Suprapubic skin (tissue), 4 donors: ENCODE results near the gene ATXN1. TPM values are rescaled to one million over a fixed set of nuclear protein-coding genes. Genes with fewer than 3 reads are reported as not detected.

Source experiments
- DNase-seq, 2 donors: peaks; one replicate each; pipeline ENCODE4 v3.0.0-alpha.2; 2019; ENCODE audit warnings: low spot score in 2 of 2
- H3K27ac ChIP-seq: fragments of 200-600 bp; sonication (generic); one replicate; pipeline ENCODE4 v1.5.1; 2019
- H3K27me3 ChIP-seq: fragments of 200-600 bp; sonication (generic); one replicate; pipeline ENCODE4 v1.5.1; 2019
- H3K36me3 ChIP-seq: fragments of 200-600 bp; sonication (generic); one replicate; pipeline ENCODE4 v1.5.1; 2019
- H3K4me1 ChIP-seq: fragments of 200-600 bp; sonication (generic); one replicate; pipeline ENCODE4 v1.5.1; 2019
- H3K4me3 ChIP-seq: fragments of 200-600 bp; sonication (generic); one replicate; pipeline ENCODE4 v1.5.1; 2019; ENCODE audit warnings: mild to moderate bottlenecking
- H3K9me3 ChIP-seq: fragments of 200-600 bp; sonication (generic); one replicate; pipeline ENCODE4 v1.5.1; 2019
- EP300 ChIP-seq: sonication (generic); formaldehyde crosslinking; IDR thresholded peaks from one replicate; pipeline ENCODE4 v1.6.1; 2017; ENCODE audit warnings: antibody characterized with exemption
- POLR2A ChIP-seq, 2 donors: fragments of 450-650 bp; IDR thresholded peaks; one replicate each; pipeline ENCODE4 v1.6.1; 2017; ENCODE audit warnings: antibody characterized with exemption in 2 of 2, mild to moderate bottlenecking in 2 of 2, moderate library complexity in 2 of 2
- POLR2AphosphoS5 ChIP-seq, 3 donors: sonication (generic); formaldehyde crosslinking; IDR thresholded peaks; one replicate each; pipeline ENCODE4 v1.6.1; 2017; ENCODE audit warnings: antibody characterized with exemption in 3 of 3
- WGBS: methylation state at CpG from one replicate; pipeline ENCODE4 v1.1.5; 2018; 5-methylcytosine and 5-hydroxymethylcytosine counted together
- total RNA-seq, 4 donors: library from RNA; depleted of rRNA; stranded (reverse); fragments of >200 nt; gene quantifications; one replicate each; pipeline ENCODE4 v1.1.0, GENCODE V29; 2016
- TF ChIP-seq, protein P1 (sequence below), 2 donors: fragments of 200-600 bp in 1 of 2; fragments of 450-650 bp in 1 of 2; sonication (generic) in 1 of 2; IDR thresholded peaks; one replicate each; pipeline ENCODE4 v1.5.1; 2016 to 2019; ENCODE audit warnings: antibody characterized with exemption in 2 of 2, mild to moderate bottlenecking in 1 of 2, moderate library complexity in 1 of 2

Gene ATXN1
- total RNA-seq, 4 donors from 2014 or later = 32.8 to 95.4 (median 42.4) TPM

- Histone ChIP-seq H3K27ac (no peak overlapping the region), H3K4me1 (peaks cover 22% of the 10 kb centered on the region), H3K9me3 (no peaks in the 10 kb centered on the region), H3K27me3 (no peaks in the 10 kb centered on the region), H3K4me3 (no peak overlapping the region), H3K36me3 (peaks cover 25% of the 10 kb centered on the region)
- TF ChIP-seq, protein P1, sequence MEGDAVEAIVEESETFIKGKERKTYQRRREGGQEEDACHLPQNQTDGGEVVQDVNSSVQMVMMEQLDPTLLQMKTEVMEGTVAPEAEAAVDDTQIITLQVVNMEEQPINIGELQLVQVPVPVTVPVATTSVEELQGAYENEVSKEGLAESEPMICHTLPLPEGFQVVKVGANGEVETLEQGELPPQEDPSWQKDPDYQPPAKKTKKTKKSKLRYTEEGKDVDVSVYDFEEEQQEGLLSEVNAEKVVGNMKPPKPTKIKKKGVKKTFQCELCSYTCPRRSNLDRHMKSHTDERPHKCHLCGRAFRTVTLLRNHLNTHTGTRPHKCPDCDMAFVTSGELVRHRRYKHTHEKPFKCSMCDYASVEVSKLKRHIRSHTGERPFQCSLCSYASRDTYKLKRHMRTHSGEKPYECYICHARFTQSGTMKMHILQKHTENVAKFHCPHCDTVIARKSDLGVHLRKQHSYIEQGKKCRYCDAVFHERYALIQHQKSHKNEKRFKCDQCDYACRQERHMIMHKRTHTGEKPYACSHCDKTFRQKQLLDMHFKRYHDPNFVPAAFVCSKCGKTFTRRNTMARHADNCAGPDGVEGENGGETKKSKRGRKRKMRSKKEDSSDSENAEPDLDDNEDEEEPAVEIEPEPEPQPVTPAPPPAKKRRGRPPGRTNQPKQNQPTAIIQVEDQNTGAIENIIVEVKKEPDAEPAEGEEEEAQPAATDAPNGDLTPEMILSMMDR (IDR thresholded peaks at IDR 0.05) = no peak
- TF ChIP-seq POLR2A (IDR thresholded peaks at IDR 0.05) (no peak), EP300 (no peak), POLR2AphosphoS5 (IDR thresholded peaks at IDR 0.05) (no peak)
- WGBS = 94% methylated on average over 28 of the region's 43 CpGs
- DNase-seq = no peak
Observed at GRCh38 chr6:16326971-16327776, 434.1 kb downstream of the ATXN1 start.

GRCh38 chr6:16326531-16326930 is 434.7 kb downstream of the ATXN1 start:
- Histone ChIP-seq H3K4me1 (peaks cover 21% of the 10 kb centered on the region), H3K36me3 (peaks cover 25% of the 10 kb centered on the region), H3K4me3 (no peak overlapping the region), H3K27me3 (no peaks in the 10 kb centered on the region), H3K27ac (no peak overlapping the region), H3K9me3 (no peaks in the 10 kb centered on the region)
- 95% methylated on average over 22 of the region's 22 CpGs for WGBS
- DNase-seq = no peak
- TF ChIP-seq POLR2AphosphoS5 (IDR thresholded peaks at IDR 0.05) (no peak), EP300 (no peak), POLR2A (IDR thresholded peaks at IDR 0.05) (no peak)
- TF ChIP-seq, protein P1 (IDR thresholded peaks at IDR 0.05) = no peak

DNA sequence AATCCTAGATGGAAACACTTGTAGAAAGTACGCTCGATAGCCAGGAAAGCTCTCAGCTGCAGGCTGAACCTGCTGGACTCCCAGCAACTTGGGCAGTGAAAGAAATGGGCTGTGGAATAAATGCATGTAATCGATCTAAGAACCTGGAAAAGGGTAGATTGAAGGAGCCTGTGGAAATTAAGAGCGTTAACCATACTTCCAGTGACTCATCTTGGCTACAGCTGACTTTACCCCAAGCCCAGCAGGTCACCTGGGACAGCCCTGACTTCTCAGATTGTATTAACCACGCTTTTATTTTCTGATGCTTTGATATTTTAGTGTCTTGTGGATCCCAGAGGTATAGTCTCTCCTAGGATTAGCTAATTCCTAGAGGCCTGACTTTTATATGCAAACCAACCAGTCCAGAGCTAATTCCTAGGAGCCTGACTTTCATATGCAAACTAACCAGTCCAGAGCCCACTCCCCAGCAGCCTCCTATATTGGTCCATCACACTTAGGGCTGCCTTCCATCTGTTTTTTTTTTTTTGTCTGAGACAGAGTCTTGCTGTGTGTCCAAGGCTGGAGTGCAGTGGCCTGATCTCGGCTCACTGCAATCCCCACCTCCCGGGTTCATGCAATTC is 436.5 kb downstream of the ATXN1 start:
- peaks cover 25% of the 10 kb centered on the region for H3K36me3 ChIP-seq
- peaks cover 35% of the 10 kb centered on the region for H3K4me1 ChIP-seq
- H3K9me3 ChIP-seq = no peaks in the 10 kb centered on the region
- H3K27ac ChIP-seq = no peak overlapping the region
- TF ChIP-seq POLR2AphosphoS5 (IDR thresholded peaks at IDR 0.05) (no peak), POLR2A (IDR thresholded peaks at IDR 0.05) (no peak), EP300 (no peak)
- TF ChIP-seq, protein P1 (IDR thresholded peaks at IDR 0.05) = no peak
- H3K27me3 ChIP-seq = no peaks in the 10 kb centered on the region
- 87% methylated on average over 7 of the region's 7 CpGs for WGBS
- DNase-seq = no peak
- H3K4me3 ChIP-seq = no peak overlapping the region

- H3K4me1 ChIP-seq = peaks cover 41% of the 10 kb centered on the region
- DNase-seq = no peak
- no peak overlapping the region for H3K27ac ChIP-seq
- peaks cover 25% of the 10 kb centered on the region for H3K36me3 ChIP-seq
- no peak overlapping the region for H3K4me3 ChIP-seq
- TF ChIP-seq POLR2AphosphoS5 (IDR thresholded peaks at IDR 0.05) (no peak), EP300 (no peak), POLR2A (IDR thresholded peaks at IDR 0.05) (no peak)
- TF ChIP-seq, protein P1 (IDR thresholded peaks at IDR 0.05) = no peak
- no peaks in the 10 kb centered on the region for H3K9me3 ChIP-seq
- WGBS = 94% methylated on average over 2 of the region's 2 CpGs
- H3K27me3 ChIP-seq = no peaks in the 10 kb centered on the region
Observed at GRCh38 chr6:16324184-16324583, 437.1 kb downstream of the ATXN1 start.

DNA sequence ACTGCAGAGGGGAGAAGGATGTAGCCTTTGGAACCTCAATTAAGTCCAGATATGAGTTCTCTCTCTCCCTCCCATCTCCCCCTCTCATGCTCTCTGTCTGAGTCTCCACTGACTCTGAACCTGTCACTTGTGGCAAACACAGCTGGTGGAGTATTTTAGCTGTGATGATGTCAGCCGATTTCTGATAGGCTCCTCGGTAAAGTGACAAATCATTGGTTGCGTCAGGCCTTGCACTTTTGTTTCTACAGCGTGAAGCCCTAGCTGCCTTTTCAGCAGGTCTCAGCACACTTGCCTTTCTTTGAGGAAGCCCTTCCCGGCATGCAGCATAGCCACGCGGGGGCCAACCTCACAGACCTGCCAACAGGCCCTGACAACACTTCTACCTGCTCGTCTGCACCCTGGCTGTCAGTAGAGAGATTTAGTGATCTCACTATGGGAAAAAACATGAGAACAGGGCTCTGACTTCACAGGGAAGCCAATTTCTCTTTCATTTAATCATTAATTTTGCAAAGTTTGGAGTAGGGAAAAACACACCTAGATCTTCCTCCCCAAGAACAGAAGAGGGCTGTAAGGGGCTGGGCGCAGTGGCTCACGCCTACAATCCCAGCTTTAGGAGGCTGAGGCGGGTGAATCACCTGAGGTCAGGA is 438.5 kb downstream of the ATXN1 start:
- Histone ChIP-seq H3K4me1 (peaks cover 52% of the 10 kb centered on the region), H3K9me3 (no peaks in the 10 kb centered on the region), H3K27ac (peak overlapping the region; percentile 62), H3K4me3 (no peak overlapping the region), H3K27me3 (no peaks in the 10 kb centered on the region), H3K36me3 (peaks cover 21% of the 10 kb centered on the region)
- no peak for DNase-seq
- WGBS = 54% methylated on average over 11 of the region's 11 CpGs
- TF ChIP-seq EP300 = no peak
- TF ChIP-seq POLR2A (IDR thresholded peaks at IDR 0.05) = no peak
- TF ChIP-seq, protein P1 (IDR thresholded peaks at IDR 0.05) = no peak
- TF ChIP-seq POLR2AphosphoS5 (IDR thresholded peaks at IDR 0.05) = no peak
